Activated B cell treated with CpG ODN at 0.5 μM for 24 hours (primary cell): ENCODE data around the gene TMED1. TPM values are rescaled to one million over a fixed set of nuclear protein-coding genes. Genes with fewer than 3 reads are reported as not detected.
"Not testable (repeated sequence)": the region's sequence is repeated elsewhere in the genome, so short reads cannot be mapped to it uniquely, and the experiment has no call there.

Experiments used
- ATAC-seq: fragments of 200-7000 bp; cut with Tn5 transposase; one replicate; pipeline ENCODE4 v1.10.0; 2021; ENCODE audit warnings: low read depth, mild to moderate bottlenecking, moderate library complexity
- CTCF ChIA-PET: fragments of 350-600 bp; sonication (Branson Sonifier 250); formaldehyde crosslinking; loops from one replicate; lab custom pipeline; 2021; ENCODE audit warnings: antibody characterized with exemption; lab: Charles Lee
- POLR2A ChIA-PET: fragments of 350-600 bp; sonication (Branson Sonifier 250); formaldehyde crosslinking; loops from one replicate; lab custom pipeline; 2021; ENCODE audit warnings: antibody characterized with exemption; lab: Charles Lee
- DNase-seq: peaks from one replicate; pipeline ENCODE4 v3.0.0; 2022
- H3K27ac Mint-ChIP-seq: one replicate; pipeline ENCODE4 v1.8.0; 2020; ENCODE audit warnings: mixed read lengths
- H3K27me3 Mint-ChIP-seq: one replicate; pipeline ENCODE4 v1.8.0; 2021; ENCODE audit warnings: mixed read lengths
- H3K36me3 Mint-ChIP-seq: one replicate; pipeline ENCODE4 v1.8.0; 2021; ENCODE audit warnings: low read depth, mixed read lengths
- H3K4me1 Mint-ChIP-seq: one replicate; pipeline ENCODE4 v1.8.0; 2021; ENCODE audit warnings: mixed read lengths
- H3K4me3 Mint-ChIP-seq: one replicate; pipeline ENCODE4 v1.8.0; 2020; ENCODE audit warnings: mild to moderate bottlenecking, mixed read lengths
- H3K9me3 Mint-ChIP-seq: one replicate; pipeline ENCODE4 v1.8.0; 2020; ENCODE audit warnings: mixed read lengths
- intact Hi-C: fragments of 100-400 bp; cut with micrococcal nuclease; formaldehyde crosslinking; loops from one replicate; pipeline ENCODE4 v1.15.1; 2024
- total RNA-seq: library from RNA; stranded (reverse); gene quantifications from 2 replicates; pipeline ENCODE4 v1.2.3, GENCODE V29; 2022
- TF ChIP-seq, protein P1 (sequence below): fragments of 200-600 bp; IDR thresholded peaks from one replicate; pipeline ENCODE4 v1.8.0; 2022; ENCODE audit warnings: antibody characterized with exemption, mild to moderate bottlenecking

Gene TMED1
- total RNA-seq, 1 donor from 2014 or later: 11.9 TPM

DNA sequence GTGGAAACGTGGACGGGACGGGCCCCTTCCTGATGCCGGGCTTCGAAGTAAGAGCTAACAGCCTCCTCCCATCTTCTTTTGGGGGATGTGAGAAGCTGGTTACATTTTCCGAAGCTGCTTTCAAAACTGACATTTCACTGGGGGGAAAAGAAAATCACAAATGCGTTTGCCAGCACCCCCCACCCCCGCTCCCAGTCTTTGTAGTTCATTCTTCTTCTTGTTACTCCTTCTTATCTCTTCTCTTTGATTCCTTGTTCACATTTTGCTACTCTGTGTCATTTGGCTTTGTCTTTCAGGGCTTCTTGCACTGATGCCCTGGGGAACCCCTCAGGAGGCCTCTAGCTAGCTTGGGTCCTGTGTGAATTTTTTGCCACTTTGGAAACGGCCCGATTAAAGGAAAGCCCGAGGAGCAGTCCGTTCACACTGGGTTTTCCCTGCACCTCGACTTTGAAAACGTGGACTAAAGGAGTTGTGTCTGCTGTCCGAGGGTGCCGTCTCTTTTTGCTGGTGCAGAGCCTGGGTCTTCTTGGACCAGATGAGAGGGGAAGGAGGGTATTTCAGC, 36.6 kb upstream of the TMED1 start:
- Mint-ChIP-seq H3K4me1 (peaks cover 51% of the 10 kb centered on the region), H3K9me3 (no peaks in the 10 kb centered on the region), H3K27me3 (no peaks in the 10 kb centered on the region), H3K4me3 (peak overlapping the region; percentile 83), H3K27ac (peak overlapping the region; percentile 53), H3K36me3 (peaks cover 2% of the 10 kb centered on the region)
- no peak for DNase-seq
- no peak for ATAC-seq
- POLR2A ChIA-PET: interaction anchor here (0.6 to 3.3 kb wide), 11 partner anchors 8 to 771 kb away, joined by 3 to 18 read pairs (median 5); partner anchors contain the start of genes DNM2 and TMED1
- intact Hi-C loops: loop anchor here (5.0 to 10.0 kb wide), 3 partner anchors 220 to 768 kb away; partner anchors contain the start of genes ANGPTL6, CDKN2D, ILF3 and KRI1
- CTCF ChIA-PET: interaction anchor here (0.9 to 1.6 kb wide), 4 partner anchors 9 to 36 kb away, joined by 3 to 7 read pairs (median 3); partner anchors contain the start of gene TMED1
- TF ChIP-seq, protein P1, sequence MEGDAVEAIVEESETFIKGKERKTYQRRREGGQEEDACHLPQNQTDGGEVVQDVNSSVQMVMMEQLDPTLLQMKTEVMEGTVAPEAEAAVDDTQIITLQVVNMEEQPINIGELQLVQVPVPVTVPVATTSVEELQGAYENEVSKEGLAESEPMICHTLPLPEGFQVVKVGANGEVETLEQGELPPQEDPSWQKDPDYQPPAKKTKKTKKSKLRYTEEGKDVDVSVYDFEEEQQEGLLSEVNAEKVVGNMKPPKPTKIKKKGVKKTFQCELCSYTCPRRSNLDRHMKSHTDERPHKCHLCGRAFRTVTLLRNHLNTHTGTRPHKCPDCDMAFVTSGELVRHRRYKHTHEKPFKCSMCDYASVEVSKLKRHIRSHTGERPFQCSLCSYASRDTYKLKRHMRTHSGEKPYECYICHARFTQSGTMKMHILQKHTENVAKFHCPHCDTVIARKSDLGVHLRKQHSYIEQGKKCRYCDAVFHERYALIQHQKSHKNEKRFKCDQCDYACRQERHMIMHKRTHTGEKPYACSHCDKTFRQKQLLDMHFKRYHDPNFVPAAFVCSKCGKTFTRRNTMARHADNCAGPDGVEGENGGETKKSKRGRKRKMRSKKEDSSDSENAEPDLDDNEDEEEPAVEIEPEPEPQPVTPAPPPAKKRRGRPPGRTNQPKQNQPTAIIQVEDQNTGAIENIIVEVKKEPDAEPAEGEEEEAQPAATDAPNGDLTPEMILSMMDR: no peak

DNA sequence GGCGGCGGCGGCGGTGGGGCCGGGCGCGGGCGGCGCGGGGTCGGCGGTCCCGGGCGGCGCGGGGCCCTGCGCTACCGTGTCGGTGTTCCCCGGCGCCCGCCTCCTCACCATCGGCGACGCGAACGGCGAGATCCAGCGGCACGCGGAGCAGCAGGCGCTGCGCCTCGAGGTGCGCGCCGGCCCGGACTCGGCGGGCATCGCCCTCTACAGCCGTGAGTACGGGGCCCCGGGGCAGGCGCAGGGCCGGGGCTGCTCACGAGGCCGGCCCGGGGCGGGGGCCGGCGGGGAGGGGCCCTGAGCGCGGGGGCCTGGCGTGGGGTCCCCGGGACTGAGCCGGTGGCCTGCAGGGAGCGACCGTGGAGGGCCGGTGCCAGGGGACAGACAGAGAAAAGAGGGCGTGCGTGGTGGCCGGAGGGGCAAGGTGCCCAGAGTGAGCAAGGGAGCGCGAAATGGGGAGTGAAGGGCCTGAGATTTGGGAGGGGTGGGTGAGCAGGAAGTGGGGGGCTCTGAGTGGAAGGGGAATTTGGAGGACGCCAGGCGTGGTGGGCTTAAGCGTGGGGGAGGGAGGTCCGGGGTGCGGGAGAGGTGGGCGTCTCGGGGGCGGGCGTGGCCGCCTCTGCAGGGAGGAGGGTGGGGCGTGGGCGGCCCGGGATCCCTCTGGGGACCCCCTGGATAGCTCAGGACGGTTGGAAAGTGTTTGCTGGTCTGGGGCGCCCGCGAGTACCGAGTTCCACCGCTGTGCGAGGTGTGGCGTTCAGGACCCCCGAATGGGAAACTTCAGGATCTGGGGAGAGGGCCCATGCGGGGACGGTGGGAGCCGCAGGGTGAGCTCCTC, 35.9 kb upstream of the TMED1 start:
- Mint-ChIP-seq H3K27me3 (no peaks in the 10 kb centered on the region), H3K36me3 (peaks cover 2% of the 10 kb centered on the region), H3K27ac (peak overlapping the region; percentile 71), H3K4me1 (peaks cover 52% of the 10 kb centered on the region), H3K4me3 (peak overlapping the region; percentile 83), H3K9me3 (no peaks in the 10 kb centered on the region)
- TF ChIP-seq, protein P1: no peak
- ChIA-PET POLR2A (interaction anchor here (0.5 to 3.3 kb wide), 11 partner anchors 8 to 1083 kb away, joined by 3 to 18 read pairs (median 5); partner anchors contain the start of genes DNM2 and TMED1), CTCF (interaction anchor here (1.0 to 1.6 kb wide), 6 partner anchors 8 to 155 kb away, joined by 3 to 7 read pairs (median 5); partner anchors contain the start of genes DNM2 and TMED1)
- ATAC-seq: no peak
- peak; percentile 52 for DNase-seq
- intact Hi-C loops: loop anchor here (1.0 to 10.0 kb wide), 9 partner anchors 36 to 1053 kb away; partner anchors contain the start of genes ANGPTL6, CDKN2D, FBXL12 and ILF3

DNA sequence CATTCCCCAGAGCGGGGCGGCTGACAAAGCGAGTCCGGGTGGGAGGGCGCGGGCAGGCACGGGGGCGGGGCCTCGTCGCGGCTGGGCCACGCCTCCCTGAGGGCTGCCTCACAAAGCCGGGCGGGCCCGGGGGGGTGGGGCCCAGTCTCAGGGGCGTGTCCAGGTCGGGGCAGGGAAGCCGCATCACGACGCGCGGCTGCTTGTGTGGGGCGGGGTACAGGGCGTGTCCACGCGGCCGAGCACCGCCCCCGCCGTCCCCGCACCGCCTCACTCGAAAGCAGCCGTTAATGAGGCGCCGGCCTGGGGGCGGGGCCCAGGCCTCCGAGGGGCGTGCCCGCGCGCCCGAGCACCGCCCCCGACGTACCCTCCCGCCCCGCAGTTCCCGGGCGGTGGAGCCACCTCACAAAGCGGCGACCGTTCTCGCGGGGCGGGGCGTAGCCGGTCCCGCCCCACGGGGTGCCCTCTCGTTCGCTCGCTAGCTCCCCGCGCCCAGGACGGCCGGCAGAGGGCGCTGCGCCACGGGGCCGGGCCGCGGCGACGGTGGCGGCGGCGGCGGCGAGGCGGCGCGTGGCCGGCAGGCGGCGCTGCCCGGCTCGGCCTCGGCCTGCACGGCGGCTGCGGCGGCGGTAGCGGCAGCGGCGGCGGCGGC, 35.1 kb upstream of the TMED1 start, which contains the start of gene CARM1:
Gene CARM1, plus strand, starts transcription at position 599 of the 649 bp plus-strand sequence. CDS start 150 bp downstream, outside the sequence.
- intact Hi-C loops: loop anchor here (1.0 to 10.0 kb wide), 9 partner anchors 35 to 1052 kb away; partner anchors contain the start of genes ANGPTL6, CDKN2D, FBXL12 and ILF3
- CTCF ChIA-PET: interaction anchor here (0.6 to 1.5 kb wide), 5 partner anchors 17 to 154 kb away, joined by 3 to 7 read pairs (median 5); partner anchors contain the start of genes DNM2 and TMED1

DNA sequence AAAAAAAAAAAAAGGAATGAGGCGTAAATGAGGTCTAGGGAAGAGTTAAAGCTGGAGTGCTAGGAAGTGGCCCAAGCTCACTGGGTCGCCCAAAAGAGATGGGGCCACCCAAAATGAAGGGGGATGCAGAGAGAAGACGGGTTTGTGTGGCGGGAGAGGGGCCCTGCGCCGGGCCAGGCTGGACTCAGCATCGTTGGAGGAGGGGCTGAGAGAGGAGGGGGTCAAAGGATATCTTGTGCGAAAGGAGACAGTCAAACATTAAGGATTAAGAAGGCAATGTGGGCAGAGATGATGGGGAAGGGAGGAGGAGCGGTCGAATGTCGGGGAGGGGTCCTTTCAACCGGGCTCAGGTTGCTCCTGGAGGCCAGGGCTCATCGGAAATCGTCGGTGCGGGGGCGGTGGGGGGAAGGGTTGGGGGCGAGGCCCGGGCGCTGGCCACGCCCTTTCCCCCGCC, 34.5 kb upstream of the TMED1 start:
- Mint-ChIP-seq H3K4me1 (peaks cover 42% of the 10 kb centered on the region), H3K36me3 (peaks cover 2% of the 10 kb centered on the region), H3K27ac (peak overlapping the region; percentile 88), H3K4me3 (peak overlapping the region; percentile 76), H3K27me3 (no peaks in the 10 kb centered on the region), H3K9me3 (no peaks in the 10 kb centered on the region)
- POLR2A ChIA-PET: interaction anchor here (0.5 to 1.5 kb wide), 10 partner anchors 9 to 268 kb away, joined by 3 to 16 read pairs (median 6); partner anchors contain the start of gene TMED1
- CTCF ChIA-PET: interaction anchor here (0.6 to 1.5 kb wide), 5 partner anchors 18 to 153 kb away, joined by 3 to 7 read pairs (median 5); partner anchors contain the start of genes DNM2 and TMED1
- ATAC-seq (no peak), DNase-seq (no peak)
- intact Hi-C loops: loop anchor here (2.0 to 10.0 kb wide), 6 partner anchors 218 to 1052 kb away; partner anchors contain the start of genes ANGPTL6, CDKN2D, FBXL12 and ILF3
- TF ChIP-seq, protein P1: no peak

More for the DNA sequence above, 35.1 kb upstream of the TMED1 start, which contains the start of gene CARM1:
- Mint-ChIP-seq H3K4me3 (peak within 1 kb of the TSS; percentile 83), H3K4me1 (peaks cover 44% of the 10 kb centered on the region), H3K27ac (peak within 1 kb of the TSS; percentile 88), H3K36me3 (peaks cover 2% of the 10 kb centered on the region), H3K27me3 (no peaks in the 10 kb centered on the region), H3K9me3 (no peaks in the 10 kb centered on the region)
- DNase-seq: peak; percentile 100
- POLR2A ChIA-PET: interaction anchor here (0.5 to 1.5 kb wide), 9 partner anchors 9 to 1082 kb away, joined by 3 to 7 read pairs (median 4); partner anchors contain the start of gene TMED1
- ATAC-seq: peak; percentile 84
- TF ChIP-seq, protein P1: no peak

DNA sequence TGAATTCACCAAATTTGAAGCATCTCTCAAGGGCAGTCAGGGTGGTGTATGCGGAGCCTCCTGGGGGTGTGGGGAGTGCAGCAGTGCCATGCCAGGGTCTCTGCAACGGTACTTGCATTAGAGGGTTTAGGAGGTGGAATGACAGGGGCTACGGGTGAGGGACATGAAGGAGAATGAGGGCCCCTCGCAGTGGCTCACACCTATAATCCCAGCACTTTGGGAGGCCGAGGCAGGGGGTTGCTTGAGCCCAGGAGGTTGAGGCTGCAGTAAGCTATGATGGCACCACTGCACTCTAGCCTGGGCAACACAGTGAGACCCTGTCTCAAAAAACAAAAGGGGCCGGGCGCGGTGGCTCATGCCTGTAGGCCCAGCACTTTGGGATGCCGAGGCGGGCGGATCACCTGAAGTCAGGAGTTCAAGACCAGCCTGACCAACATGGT, 33.9 kb upstream of the TMED1 start:
- Mint-ChIP-seq H3K4me3 (peak overlapping the region; percentile 76), H3K4me1 (peaks cover 42% of the 10 kb centered on the region)
- CTCF ChIA-PET, DNase-seq, ATAC-seq, H3K36me3 Mint-ChIP-seq, H3K27ac Mint-ChIP-seq, H3K9me3 Mint-ChIP-seq, H3K27me3 Mint-ChIP-seq: not testable (repeated sequence)
- intact Hi-C loops: loop anchor here (2.0 to 10.0 kb wide), 6 partner anchors 218 to 1051 kb away; partner anchors contain the start of genes ANGPTL6, CDKN2D, FBXL12 and ILF3
- POLR2A ChIA-PET: interaction anchor here (0.6 to 1.5 kb wide), 4 partner anchors 10 to 252 kb away, joined by 3 to 16 read pairs (median 7); no protein-coding TSS in a partner anchor
